Measurements from ENCODE around the gene PLAAT5. TPM values are rescaled to one million over a fixed set of nuclear protein-coding genes. Genes with fewer than 3 reads are reported as not detected.

PLAAT5 gene
- total and polyA plus RNA-seq, 11 donors, result 0.49 to 7.1 (median 1.5) TPM

- intact Hi-C loops (cut with DNase I), result no loop called here
- no peak for ATAC-seq
Observed at GRCh38 chr11:63417174-63417852, 73.7 kb downstream of the PLAAT5 start.

More at GRCh38 chr11:63417174-63417852, 73.7 kb downstream of the PLAAT5 start:
- H3K27ac ChIP-seq, result no peak overlapping the region
- H3K4me3 ChIP-seq, result no peak overlapping the region
- 31 to 74% (median 50%) methylated on average over 2 of the region's 2 CpGs for WGBS, 4 donors
- no peaks in the 10 kb centered on the region for H3K4me1 ChIP-seq
- no peak for DNase-seq
- peaks cover 0 to 13% (median 0%) of the 10 kb centered on the region in 9 donors for H3K27me3 ChIP-seq
- TF ChIP-seq POLR2A (IDR thresholded peaks at IDR 0.05) (no peak), CTCF (IDR thresholded peaks at IDR 0.05) (no peak)
- no peaks in the 10 kb centered on the region for H3K36me3 ChIP-seq
- peaks cover 0 to 3% (median 0%) of the 10 kb centered on the region in 12 donors for H3K9me3 ChIP-seq

Other genes starting within 250 kb of the PLAAT5 start
- not detected for gene SLC22A25, start 247.6 kb downstream of the PLAAT5 start, total RNA-seq
- gene SLC22A25, start 247.6 kb downstream of the PLAAT5 start, polyA plus RNA-seq, result not detected
- not detected for gene SLC22A9, start 121.4 kb downstream of the PLAAT5 start, total RNA-seq
- gene SLC22A9, start 121.4 kb downstream of the PLAAT5 start, polyA plus RNA-seq, result not detected
- gene LGALS12, start 14.9 kb upstream of the PLAAT5 start, total RNA-seq, result 10 to 100 TPM in 1 of 9 donors, 1 to 10 TPM in 3, under 1 TPM in 3, not detected in 2; 0.32 to 15.1 (median 1.1) TPM
- 1 to 10 TPM; 1.2 to 4.6 TPM for gene LGALS12, start 14.9 kb upstream of the PLAAT5 start, polyA plus RNA-seq
- 100 to 1,000 TPM in 1 of 9 donors, 10 to 100 TPM in 3, 1 to 10 TPM in 5; 4.6 to 484 (median 8.0) TPM for gene PLAAT4, start 45.6 kb upstream of the PLAAT5 start, total RNA-seq
- gene PLAAT4, start 45.6 kb upstream of the PLAAT5 start, polyA plus RNA-seq, result 1 to 10 TPM; 6.8 to 9.5 TPM
- 1 to 10 TPM in 1 of 9 donors, under 1 TPM in 1, not detected in 7; 0.46 to 3.8 TPM for gene PLAAT2, start 72.2 kb upstream of the PLAAT5 start, total RNA-seq
- gene PLAAT2, start 72.2 kb upstream of the PLAAT5 start, polyA plus RNA-seq, result under 1 TPM; 0.11 to 0.38 TPM
- gene PLAAT3, start 123.3 kb upstream of the PLAAT5 start, total RNA-seq, result 100 to 1,000 TPM in 8 of 9 donors, 10 to 100 TPM in 1; 84.7 to 152 (median 126) TPM
- 100 to 1,000 TPM in 1 of 2 donors, 10 to 100 TPM in 1; 74.9 to 191 TPM for gene PLAAT3, start 123.3 kb upstream of the PLAAT5 start, polyA plus RNA-seq
- gene ATL3, start 180.2 kb upstream of the PLAAT5 start, total RNA-seq, result 10 to 100 TPM; 10.4 to 30.4 (median 13.8) TPM
- 1 to 10 TPM; 4.7 to 7.5 TPM for gene ATL3, start 180.2 kb upstream of the PLAAT5 start, polyA plus RNA-seq
- gene RTN3, start 190.3 kb upstream of the PLAAT5 start, total RNA-seq, result 10 to 100 TPM; 36.2 to 82.9 (median 72.2) TPM
- 10 to 100 TPM; 31.2 to 65.9 TPM for gene RTN3, start 190.3 kb upstream of the PLAAT5 start, polyA plus RNA-seq